Measurements from ENCODE around the gene PAPPA. TPM values are rescaled to one million over a fixed set of nuclear protein-coding genes. Genes with fewer than 3 reads are reported as not detected.

Gene PAPPA
- total RNA-seq, 2 experiments from 2014 or later = not detected

GRCh38 chr9:116372081-116372673 is 218.6 kb downstream of the PAPPA start:
- Histone ChIP-seq H3K4me1 (ENCODE audit: insufficient read depth, low read length, poor library complexity, severe bottlenecking) (no peaks in the 10 kb centered on the region), H3K9me3 (ENCODE audit: low read length) (no peaks in the 10 kb centered on the region), H3K36me3 (ENCODE audit: insufficient read depth, low read length) (no peaks in the 10 kb centered on the region), H3K27ac (ENCODE audit: low read depth, low read length, poor library complexity, severe bottlenecking) (no peak overlapping the region), H3K4me2 (ENCODE audit: low read length) (no peak overlapping the region), H3K4me3 (ENCODE audit: low read depth, low read length, poor library complexity, severe bottlenecking) (no peak overlapping the region), H3K79me2 (ENCODE audit: insufficient read depth, low read depth, low read length) (no peaks in the 10 kb centered on the region), H2AFZ (ENCODE audit: low read length) (no peak overlapping the region), H3K9me2 (ENCODE audit: insufficient read depth, low read length) (no peaks in the 10 kb centered on the region), H4K20me1 (ENCODE audit: insufficient read depth, low read length) (no peaks in the 10 kb centered on the region)
- DNase-seq (ENCODE audit: low spot score) = no peak
- POLR2A ChIA-PET = no interaction called here
- intact Hi-C loops (cut with micrococcal nuclease; ENCODE audit: unreplicated experiment) = no loop called here
- TF ChIP-seq CTCF (conservative IDR thresholded peaks at IDR 0.05; ENCODE audit: low read length) (no peak), EZH2phosphoT487 (IDR thresholded peaks at IDR 0.05; ENCODE audit: borderline replicate concordance, low read depth, low read length) (no peak)
- BruUV-seq (replicated peaks) = no TSS peak
- CTCF ChIA-PET (ENCODE audit: unreplicated experiment) = no interaction called here

- Histone ChIP-seq H3K27ac (ENCODE audit: low read depth, low read length, poor library complexity, severe bottlenecking) (no peak overlapping the region), H3K4me2 (ENCODE audit: low read length) (no peak overlapping the region), H4K20me1 (ENCODE audit: insufficient read depth, low read length) (no peaks in the 10 kb centered on the region), H3K9me3 (ENCODE audit: low read length) (no peaks in the 10 kb centered on the region), H3K79me2 (ENCODE audit: insufficient read depth, low read depth, low read length) (no peaks in the 10 kb centered on the region), H3K4me3 (ENCODE audit: low read depth, low read length, poor library complexity, severe bottlenecking) (no peak overlapping the region), H3K4me1 (ENCODE audit: insufficient read depth, low read length, poor library complexity, severe bottlenecking) (no peaks in the 10 kb centered on the region), H3K36me3 (ENCODE audit: insufficient read depth, low read length) (no peaks in the 10 kb centered on the region), H3K9me2 (ENCODE audit: insufficient read depth, low read length) (no peaks in the 10 kb centered on the region), H2AFZ (ENCODE audit: low read length) (no peak overlapping the region)
- DNase-seq (ENCODE audit: low spot score) = no peak
- no TSS peak for BruUV-seq (replicated peaks)
- intact Hi-C loops (cut with micrococcal nuclease; ENCODE audit: unreplicated experiment) = no loop called here
- CTCF ChIA-PET (ENCODE audit: unreplicated experiment) = no interaction called here
- TF ChIP-seq CTCF (conservative IDR thresholded peaks at IDR 0.05; ENCODE audit: low read length) = no peak
- POLR2A ChIA-PET = no interaction called here
Observed at GRCh38 chr9:116372786-116373185, 219.2 kb downstream of the PAPPA start.

GRCh38 chr9:116377179-116377798 is 223.7 kb downstream of the PAPPA start:
- BruUV-seq (replicated peaks) = no TSS peak
- Histone ChIP-seq H3K27ac (ENCODE audit: low read depth, low read length, poor library complexity, severe bottlenecking) (no peak overlapping the region), H3K36me3 (ENCODE audit: insufficient read depth, low read length) (no peaks in the 10 kb centered on the region), H3K4me1 (ENCODE audit: insufficient read depth, low read length, poor library complexity, severe bottlenecking) (no peaks in the 10 kb centered on the region), H3K9me2 (ENCODE audit: insufficient read depth, low read length) (no peaks in the 10 kb centered on the region), H3K4me2 (ENCODE audit: low read length) (no peak overlapping the region), H4K20me1 (ENCODE audit: insufficient read depth, low read length) (no peaks in the 10 kb centered on the region), H2AFZ (ENCODE audit: low read length) (no peak overlapping the region), H3K4me3 (ENCODE audit: low read depth, low read length, poor library complexity, severe bottlenecking) (no peak overlapping the region), H3K79me2 (ENCODE audit: insufficient read depth, low read depth, low read length) (no peaks in the 10 kb centered on the region), H3K9me3 (ENCODE audit: low read length) (no peaks in the 10 kb centered on the region)
- POLR2A ChIA-PET = interaction anchor here (0.6 kb wide), 1 partner anchor 96 kb away, joined by 3 read pairs; no protein-coding TSS in a partner anchor
- TF ChIP-seq EZH2phosphoT487 (IDR thresholded peaks at IDR 0.05; ENCODE audit: borderline replicate concordance, low read depth, low read length) = no peak
- TF ChIP-seq CTCF (conservative IDR thresholded peaks at IDR 0.05; ENCODE audit: low read length) = no peak
- CTCF ChIA-PET (ENCODE audit: unreplicated experiment) = no interaction called here
- intact Hi-C loops (cut with micrococcal nuclease; ENCODE audit: unreplicated experiment) = no loop called here
- DNase-seq (ENCODE audit: low spot score) = no peak
